GM18520 (cell line): ENCODE data around the gene ENDOU.
A peak's percentile ranks its signal among the peaks of the same experiment; 100 is the strongest.

Source experiments
- ATAC-seq: cut with Tn5 transposase; IDR thresholded peaks from one replicate; pipeline ENCODE4 v1.9.1; 2021; ENCODE audit not compliant: unreplicated experiment

ENDOU gene

DNA sequence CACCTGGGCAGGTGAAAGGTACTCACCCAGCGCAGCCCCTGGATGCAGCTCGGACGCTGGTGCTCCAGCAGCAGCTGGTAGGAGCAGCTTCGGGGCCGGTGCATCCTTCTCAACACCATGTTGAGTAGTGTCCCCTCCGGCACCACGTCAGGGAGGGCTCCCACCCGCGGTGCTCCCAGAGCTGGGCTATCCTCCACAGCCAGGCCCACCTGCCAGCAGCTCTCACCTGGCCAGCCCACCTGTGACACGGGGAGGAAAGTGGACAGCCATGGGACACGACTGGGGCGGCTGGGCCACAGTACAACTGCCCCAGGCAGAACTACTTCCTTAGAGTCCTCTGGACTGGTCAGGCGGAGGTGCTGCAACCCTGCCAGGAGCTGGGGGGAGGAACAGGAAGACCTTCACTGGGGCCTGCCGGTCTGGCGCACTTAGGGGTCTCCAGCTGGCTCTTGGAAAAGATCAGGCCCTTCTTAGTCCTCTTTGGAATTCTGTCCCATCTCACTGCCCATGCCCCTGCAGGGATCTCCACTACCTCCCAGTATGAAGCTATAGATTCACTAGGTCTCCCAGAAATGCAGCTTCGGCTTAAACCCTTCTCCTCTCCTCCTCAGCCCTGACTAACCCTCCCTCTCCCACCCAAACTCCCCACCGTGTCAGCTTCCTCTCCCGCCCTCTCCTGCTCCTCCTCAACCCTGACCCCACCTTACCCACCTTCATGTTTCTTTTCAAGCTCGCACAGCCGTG lies 32.7 kb upstream of the ENDOU start:
- ATAC-seq: no peak

GRCh38 chr12:47757364-47757839 lies 32.1 kb upstream of the ENDOU start:
- ATAC-seq: no peak

- peak; percentile 58 for ATAC-seq
Observed at GRCh38 chr12:47755655-47756562, 30.6 kb upstream of the ENDOU start.

GRCh38 chr12:47754881-47755280 lies 29.6 kb upstream of the ENDOU start:
- peak; percentile 32 for ATAC-seq

- no peak for ATAC-seq
Observed at GRCh38 chr12:47754126-47754525, 28.8 kb upstream of the ENDOU start.

DNA sequence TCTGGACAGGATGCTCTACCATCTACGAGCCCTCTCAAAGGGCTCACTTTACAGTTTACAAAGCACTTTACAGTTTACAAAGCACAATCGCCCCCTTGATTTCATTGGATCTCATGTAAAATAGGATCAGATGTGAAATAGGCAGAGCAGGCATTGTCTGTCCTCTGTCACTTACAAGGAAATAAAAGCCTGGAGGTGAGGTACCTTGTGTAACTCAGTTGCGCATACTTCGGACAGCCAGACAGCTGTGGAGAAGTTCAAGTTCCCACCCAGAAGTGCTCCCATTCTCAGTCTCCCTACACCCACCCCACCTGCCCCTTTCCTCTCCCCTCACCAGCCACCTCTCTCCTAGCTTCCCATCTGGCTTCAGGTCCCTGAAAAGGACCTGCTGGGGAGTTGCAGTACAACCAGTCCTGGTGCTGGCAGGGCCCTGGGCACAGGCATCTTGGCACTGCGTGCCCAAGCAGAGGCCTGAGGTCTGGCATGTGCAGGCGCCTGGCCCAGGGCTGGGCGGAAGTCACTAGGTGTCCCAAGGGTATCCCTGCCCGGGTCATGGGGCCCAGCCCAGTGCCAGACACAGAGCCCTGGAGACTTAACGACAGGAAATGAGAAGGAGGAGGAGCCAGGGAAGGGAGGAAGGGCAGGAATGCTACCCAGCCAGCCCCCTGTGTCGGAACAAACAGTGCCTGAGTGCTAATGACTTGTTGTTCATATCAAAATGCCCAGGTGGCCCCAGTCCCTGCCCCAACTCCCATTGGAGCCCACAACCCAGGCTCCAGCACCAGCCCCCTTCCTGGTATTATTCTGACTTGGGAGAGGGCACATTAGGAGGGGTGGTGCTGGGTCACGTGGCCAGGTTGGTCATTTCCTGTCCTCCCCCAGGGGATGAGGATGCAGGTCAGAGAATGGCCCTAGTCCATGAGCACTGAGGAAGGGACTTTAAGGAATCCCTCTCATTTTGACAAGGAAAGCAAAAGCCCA lies 28.0 kb upstream of the ENDOU start:
- no peak for ATAC-seq

DNA sequence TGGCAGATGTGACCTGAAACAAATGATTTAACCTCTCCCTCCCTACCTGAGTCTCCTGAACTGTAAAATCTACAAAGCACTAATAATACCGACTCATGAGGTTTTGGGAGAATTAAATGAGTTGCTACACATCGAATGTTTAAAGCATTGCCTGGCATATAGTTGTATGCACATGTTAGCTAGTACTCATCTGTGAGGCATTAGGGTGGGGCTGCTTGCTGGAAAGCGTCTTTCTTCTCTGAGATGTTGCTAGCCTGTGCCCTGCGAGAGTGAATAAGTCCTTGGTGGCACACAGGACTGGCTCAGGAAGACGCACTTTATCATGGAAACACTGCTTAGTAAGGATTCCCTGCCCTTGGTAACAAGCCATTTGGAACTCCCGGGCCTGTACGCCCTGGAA lies 27.3 kb upstream of the ENDOU start:
- ATAC-seq: no peak

DNA sequence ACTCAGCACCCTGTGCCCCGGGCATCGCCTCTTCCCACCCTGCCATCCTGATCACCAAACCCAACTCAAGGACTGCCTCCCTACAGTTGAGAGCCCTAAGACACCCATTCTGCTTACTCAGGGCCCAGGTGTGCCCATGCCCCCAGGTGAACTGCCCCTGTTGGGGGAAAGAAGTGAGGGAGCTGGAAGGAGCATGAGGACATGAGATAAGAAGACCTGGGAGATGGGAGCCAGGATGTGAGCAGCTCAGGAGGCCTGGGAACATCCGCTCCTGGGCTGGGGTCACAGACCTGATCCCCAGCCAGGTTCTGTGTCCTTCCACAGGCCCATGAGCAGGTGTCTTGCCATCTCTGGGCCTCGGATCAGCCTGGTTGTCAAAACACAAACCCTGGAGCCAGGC lies 26.8 kb upstream of the ENDOU start:
- ATAC-seq: no peak

GRCh38 chr12:47751561-47751960 lies 26.3 kb upstream of the ENDOU start:
- ATAC-seq: no peak

DNA sequence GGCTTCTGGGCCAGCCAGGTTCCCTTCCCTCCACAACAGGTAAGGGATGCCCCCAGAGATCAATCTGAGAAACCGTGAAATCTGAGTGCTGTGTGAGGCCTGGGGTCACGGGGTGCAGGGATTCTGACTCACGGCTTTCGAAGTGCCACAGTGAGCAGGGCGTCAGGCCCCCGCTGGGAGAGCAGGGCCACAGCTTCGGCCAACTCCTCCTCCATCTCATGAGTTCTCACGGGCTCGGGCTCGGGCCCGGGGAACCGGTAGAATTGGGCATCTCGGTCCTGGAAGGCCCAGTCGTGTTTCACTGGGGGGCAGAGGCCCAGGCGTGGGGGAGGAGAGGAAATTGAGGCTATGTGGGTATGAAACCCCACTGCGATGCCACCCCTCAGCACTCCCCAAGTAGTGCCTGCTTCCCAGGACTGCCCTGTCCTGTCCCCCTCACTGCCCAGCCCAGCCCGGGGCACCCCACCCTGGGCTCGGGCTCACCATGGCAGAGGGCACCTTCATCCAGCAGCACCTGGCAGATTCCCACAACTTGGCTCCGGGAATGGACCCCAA lies 25.7 kb upstream of the ENDOU start:
- no peak for ATAC-seq

GRCh38 chr12:47750229-47750798 lies 25.0 kb upstream of the ENDOU start:
- ATAC-seq: no peak

DNA sequence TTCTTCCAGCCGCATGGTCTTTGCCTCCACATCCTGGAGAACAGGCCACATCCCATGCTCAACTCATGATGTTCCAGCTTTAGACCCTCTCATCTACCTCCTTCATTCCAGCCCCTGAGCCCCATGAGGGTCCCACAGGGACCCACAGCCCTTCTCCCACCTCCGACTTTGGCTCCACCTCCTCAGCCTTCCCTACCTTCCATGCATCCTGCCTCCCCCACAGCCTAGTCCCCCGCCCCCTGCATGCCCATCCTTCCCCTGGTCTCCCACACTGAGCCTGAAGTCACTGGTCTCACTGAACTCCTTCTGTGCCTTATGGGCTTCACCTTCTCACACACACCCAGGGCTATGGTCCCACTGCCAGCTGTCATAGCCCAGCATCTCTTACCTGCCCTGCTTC lies 23.6 kb upstream of the ENDOU start:
- no peak for ATAC-seq

DNA sequence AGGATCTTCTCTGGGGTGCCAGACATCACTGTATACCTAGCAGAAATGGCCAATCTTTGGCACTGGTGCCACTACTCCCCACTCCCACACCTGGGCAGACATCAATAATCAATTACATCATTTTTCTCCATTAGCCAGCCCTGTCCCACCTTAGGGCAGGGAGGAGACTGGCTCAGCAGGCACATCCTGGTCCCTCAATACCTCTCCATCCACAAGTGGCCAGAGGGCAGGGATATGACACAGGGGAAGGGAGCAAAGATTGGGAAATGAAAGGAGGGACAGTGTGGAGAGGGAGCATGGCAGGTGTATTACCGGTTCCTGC lies 23.2 kb upstream of the ENDOU start:
- no peak for ATAC-seq

DNA sequence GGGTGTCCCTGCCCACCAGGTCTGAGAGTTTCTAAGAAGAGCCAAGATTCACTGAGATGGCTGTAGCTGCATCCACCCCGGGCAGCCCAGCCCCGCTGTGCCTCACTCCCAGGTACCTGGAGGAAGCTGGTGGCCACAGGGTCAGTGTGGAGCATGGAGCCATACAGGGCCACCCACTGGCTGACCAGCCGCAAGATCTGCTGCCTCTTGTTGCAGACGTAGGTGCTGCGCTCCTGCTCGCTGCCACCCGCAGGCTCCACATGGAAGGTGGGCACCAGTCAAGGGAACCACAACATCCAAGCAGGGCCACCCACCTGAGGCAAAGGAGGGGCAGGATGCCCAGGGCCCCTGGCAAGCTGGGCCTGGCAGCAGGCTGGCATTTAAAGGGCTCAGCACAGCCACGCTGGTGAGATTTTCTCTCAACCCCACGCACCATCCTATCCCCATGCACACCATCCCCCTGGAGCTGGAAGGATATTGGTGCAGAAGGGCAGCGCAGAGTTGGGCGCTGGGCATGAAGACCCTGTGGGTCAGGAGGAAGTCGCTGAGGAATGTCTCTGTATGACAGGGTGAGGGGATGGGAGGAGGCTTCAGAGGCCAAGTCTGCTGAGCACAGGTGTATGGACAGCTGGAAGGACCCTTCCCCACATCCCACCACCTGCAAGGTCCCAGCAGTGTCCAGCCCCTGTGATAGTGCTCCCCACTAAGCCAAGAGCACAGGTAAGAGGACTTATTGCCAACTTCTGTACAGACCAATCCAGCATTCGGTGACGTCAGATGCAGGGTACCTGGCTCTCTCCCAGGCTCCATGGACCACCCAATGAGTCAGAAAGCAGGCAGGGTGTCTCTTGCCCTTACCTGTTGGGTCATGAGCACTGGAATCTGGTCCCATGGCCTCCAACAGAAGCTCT lies 22.6 kb upstream of the ENDOU start:
- ATAC-seq: no peak

DNA sequence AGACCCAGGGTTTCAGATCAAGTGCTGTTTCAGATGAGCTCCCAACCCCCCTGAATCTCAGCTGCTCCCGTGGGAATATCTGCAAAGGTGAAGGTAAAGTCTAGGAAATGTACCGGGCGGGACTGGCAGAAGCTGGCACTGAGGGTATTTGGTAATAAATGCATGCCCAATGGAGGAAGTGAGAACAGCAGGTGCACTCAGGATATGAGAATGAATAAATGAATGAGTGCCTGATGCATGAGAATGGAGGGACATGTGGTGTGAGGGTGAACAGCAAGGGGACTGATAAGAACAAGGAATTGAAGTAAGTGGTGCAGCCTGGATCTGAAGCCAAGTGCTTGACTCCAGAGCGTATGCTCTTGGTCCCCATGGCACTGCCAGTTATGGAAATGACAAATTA lies 21.8 kb upstream of the ENDOU start:
- ATAC-seq: no peak

- ATAC-seq: no peak
Observed at GRCh38 chr12:47746523-47746922, 21.2 kb upstream of the ENDOU start.

- no peak for ATAC-seq
Observed at GRCh38 chr12:47746073-47746472, 20.8 kb upstream of the ENDOU start.

DNA sequence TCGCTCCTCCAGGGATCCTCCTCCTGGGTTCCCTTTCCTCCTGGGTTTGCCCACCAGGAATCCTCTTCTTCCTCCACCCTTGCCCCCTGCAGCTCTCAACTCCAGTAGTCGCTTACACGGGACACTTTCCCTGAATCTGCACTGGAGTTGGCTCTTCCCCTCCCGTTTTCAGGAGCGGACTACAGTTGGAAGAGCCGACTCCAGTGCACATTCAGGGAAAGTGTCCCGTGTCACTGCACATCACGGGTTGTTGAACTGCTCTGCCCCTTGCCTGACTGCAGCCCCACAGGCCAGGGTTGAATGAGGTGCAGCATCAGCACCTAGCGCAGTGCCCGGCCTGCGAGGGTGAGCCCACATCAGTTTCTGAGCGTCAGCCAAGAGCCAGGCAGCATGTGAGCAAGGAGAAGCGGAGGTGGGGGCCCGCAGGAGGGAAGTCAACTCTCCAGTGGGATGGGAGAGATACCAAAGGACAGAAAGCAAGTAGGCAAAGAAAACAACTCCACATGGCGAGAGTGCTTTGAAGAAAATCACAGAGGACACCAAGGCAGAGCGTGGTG lies 20.3 kb upstream of the ENDOU start:
- ATAC-seq: no peak

GRCh38 chr12:47744778-47745436 lies 19.6 kb upstream of the ENDOU start:
- ATAC-seq: no peak
